ENCODE results near the gene PLXDC1.

The PLXDC1 gene

DNA sequence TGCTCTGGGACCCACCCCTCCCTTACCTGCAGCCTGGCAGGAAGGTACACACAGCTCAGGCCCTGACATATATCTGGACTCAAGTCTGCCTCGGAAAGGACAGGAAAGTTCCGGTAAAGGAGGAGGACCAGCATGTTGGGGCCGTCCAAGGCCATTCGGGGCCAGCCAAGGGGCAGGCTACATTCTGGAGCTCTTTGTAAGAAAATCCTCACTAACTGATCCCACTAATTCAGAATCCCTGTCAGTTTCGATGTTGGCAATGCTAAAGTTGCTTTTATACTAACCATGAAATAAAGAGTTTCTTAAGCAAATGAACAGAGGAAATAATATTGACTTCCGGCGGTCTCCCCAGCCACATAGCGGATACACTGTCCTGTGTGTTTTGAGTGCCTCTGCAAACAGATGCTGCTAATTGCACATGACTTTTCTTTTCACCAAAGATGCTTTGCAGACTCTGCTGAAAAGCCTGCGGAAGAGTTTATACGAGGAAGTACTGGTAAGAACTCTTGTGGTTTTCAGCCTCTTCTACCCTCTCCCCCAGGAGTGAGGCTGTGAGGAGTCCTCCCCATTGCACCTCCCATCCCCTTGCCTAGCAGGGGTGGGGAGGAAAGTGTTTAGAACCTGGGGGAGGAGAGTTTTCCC, 54.8 kb downstream of the PLXDC1 start:
- DNase-seq (ENCODE audit: low read depth): no peak

GRCh38 chr17:39095309-39095686, 56.1 kb downstream of the PLXDC1 start:
- no peak for DNase-seq (ENCODE audit: low read depth)

- DNase-seq (ENCODE audit: low read depth): no peak
These were observed 56.7 kb downstream of the PLXDC1 start for GRCh38 chr17:39094607-39095308.

GRCh38 chr17:39092692-39093230, 58.7 kb downstream of the PLXDC1 start:
- DNase-seq (ENCODE audit: low read depth): no peak

- DNase-seq (ENCODE audit: low read depth): no peak
These were observed 60.4 kb downstream of the PLXDC1 start for GRCh38 chr17:39090908-39091665.

DNA sequence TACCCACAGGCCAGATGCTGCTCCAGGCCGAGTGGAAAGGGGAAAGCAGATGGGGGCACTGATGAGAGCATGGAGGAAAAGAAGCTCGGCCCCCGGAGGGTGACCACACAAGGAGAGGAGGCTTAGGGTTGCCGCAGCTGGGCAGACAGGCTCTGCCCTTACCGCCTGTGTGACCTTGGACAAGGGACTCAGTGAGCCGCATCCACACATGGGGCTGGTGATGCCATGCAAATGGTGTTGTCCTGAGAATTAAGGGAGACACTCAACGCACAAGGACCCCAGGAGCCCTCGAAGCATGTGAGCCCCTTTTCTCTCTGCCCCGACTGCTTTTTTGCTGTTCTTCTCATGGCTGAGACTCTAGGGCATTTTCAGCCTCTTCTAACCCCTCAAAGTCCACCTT, 61.0 kb downstream of the PLXDC1 start:
- no peak for DNase-seq (ENCODE audit: low read depth)

GRCh38 chr17:39084558-39084957, 66.9 kb downstream of the PLXDC1 start:
- no peak for DNase-seq (ENCODE audit: low read depth)

DNA sequence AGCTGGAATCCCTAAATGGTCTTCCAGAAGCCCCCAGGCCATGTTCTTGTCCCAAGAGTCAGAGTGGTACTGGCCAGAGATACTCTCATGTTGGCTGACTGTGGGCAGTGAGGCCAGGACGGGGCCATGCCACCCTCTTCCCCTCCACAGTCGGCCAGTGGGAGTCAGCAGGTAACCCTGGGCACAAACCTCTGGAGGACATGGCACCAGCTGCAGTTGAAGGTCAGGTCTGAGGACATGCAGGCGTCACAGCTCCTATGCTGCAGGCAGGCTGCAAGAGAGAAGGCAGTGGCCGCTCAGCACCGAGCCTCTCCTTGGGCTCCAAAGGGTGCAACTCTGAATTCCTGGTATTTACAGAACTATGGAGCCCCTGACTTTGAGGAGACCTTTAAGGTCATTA, 68.2 kb downstream of the PLXDC1 start:
- DNase-seq (ENCODE audit: low read depth): no peak

DNA sequence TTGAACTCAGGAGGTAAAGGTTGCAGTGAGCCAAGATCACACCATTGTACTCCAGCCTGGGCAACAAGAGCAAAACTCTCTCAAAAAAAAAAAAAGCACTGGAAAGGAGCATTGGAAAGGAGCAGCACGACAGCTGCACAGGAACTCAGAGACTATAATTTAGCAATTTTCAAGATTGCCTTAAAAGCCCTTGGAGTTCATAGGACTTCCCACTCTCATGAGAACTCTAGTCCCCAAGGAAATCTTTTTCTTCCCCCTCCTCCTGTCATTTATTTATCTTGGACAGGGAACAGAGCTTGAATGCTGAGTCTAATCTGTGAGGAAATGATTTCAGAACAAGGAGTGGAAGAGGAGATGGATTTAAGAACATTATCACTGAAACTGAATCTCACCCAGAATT, 69.0 kb downstream of the PLXDC1 start:
- no peak for DNase-seq (ENCODE audit: low read depth)

DNA sequence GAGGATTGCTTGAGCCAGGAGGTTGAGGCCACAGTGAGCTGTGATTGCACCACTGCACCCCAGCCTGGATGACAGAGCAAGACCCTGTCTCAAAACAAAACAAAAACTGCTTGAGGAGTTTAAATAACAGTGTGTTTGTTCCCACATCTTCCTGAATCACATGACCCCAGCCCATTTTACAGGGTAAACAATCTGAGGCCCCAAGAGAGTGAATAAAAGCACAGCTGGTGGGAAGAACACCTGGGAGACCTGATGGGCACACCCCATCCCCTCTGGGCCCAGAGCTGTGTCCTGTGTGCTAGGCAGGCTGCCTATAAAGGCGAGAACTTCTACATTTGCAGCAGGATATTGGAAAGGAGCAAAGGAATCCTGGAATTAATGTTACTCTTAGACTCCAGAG, 69.6 kb downstream of the PLXDC1 start:
- DNase-seq (ENCODE audit: low read depth): no peak

DNA sequence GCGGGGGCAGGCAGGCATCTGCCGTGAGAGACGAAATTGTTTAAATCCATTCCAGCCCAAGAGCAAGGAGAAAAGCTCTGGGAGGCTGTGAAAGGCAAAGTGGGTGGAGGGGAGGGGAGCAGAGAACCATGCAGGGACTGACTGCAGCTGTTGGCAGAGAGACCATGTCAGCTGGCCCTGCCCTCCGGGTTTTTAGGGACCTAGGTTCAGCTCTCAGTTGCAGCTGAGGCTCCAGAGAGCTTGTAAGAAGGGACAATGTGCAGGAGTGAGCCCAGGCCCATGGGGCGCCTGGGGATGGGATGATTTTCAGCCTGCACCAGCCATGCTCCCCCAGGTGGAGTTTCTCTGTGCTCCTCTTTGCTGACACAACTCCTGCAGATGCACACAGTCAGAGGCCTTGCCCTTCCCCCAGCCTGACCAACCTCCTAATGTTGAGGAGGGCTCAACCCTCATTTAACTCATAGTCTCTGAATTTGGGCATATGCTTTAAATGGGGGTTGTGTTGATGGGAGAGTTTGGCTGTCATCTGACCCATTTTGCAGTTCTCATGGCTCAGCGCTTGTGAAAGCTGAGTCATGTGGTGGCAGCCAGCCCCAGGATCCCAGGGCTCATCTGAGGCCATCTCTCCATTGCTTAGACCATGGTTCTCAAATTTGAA, 70.9 kb downstream of the PLXDC1 start:
- DNase-seq (ENCODE audit: low read depth): no peak

- DNase-seq (ENCODE audit: low read depth): no peak
These were observed 71.6 kb downstream of the PLXDC1 start for GRCh38 chr17:39079836-39080235.

DNA sequence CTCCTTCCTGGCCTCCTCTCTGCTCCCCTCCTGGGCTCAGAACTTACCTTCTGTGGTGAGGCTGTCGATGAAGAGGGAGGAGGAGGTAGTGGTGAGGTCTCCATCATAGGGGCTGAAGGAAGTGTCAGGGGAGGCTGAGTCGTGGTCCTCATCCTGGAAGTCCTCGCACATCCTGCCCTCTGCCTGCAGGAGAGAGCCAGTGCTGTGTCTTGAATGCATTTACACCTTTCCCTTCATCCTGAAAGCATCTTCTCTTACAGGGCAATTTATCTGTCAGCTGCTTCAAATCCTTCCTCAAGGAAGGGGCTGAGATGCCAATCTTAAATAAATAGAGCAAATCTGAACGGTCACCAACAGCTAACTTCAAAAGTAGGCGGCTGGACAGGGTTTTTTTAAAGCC, 73.6 kb downstream of the PLXDC1 start:
- DNase-seq (ENCODE audit: low read depth): no peak

GRCh38 chr17:39077252-39077651, 74.2 kb downstream of the PLXDC1 start:
- DNase-seq (ENCODE audit: low read depth): no peak

- DNase-seq (ENCODE audit: low read depth): no peak
These were observed 76.8 kb downstream of the PLXDC1 start for GRCh38 chr17:39074676-39075075.

DNA sequence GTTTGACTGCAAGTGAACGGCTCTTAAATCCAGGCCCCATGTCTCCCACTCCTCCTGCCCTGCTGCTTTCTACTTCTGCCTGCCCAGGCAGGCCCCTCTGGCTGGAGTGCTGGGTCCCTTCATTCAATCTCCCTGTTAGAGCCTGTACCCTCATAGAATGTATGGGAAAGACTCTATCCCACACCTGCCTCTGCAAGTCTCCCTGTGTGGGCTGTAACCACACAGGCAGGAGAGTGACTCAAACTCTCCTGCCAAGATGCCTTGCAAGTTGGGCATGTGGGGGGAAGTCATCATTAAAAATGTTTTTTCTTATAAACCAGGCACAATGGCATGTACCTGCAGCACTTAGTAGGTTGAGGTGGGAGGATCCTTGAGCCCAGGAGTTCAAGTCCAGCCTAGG, 77.5 kb downstream of the PLXDC1 start:
- DNase-seq (ENCODE audit: low read depth): no peak

DNA sequence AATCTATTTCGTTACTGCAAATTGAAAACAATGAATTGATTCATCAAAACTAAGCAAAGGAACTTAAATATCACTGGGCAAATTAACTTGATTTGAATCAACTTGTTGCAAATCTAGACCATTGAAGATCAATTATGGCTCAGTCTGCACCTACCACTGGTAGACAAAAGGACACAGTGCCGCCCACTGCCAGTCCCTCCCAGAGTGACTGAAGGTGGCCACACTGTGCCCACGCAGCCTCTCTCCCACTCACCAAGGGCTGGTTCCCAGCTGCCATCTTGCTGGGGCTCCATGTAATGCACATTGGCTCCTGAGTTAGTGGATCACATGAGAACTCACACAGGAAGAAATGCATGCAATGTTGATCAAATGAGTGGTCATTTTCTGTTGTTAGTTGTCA, 78.1 kb downstream of the PLXDC1 start:
- no peak for DNase-seq (ENCODE audit: low read depth)

- no peak for DNase-seq (ENCODE audit: low read depth)
These were observed 79.9 kb downstream of the PLXDC1 start for GRCh38 chr17:39071573-39071972.

GRCh38 chr17:39069114-39069756, 82.2 kb downstream of the PLXDC1 start:
- DNase-seq (ENCODE audit: low read depth): no peak

DNA sequence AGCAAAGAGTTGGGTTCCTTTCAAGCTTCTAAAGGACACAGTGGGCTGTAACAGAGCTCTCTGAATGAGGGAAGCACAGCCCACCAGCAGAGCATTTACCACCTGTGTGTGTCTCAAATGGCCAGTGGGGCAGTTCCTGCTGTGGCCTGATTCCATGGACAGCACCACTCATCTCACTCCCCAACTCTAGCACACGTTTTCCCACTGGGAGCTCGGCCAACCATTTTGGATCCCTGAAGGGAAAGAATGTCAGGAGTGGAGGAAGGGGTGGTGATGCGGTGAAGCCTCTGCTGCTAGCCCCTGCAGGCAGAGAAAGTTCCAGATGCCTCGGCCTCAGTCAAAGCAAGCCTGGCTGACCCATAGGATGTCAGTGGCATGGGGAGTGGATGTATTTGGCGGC, 86.6 kb downstream of the PLXDC1 start:
- no peak for DNase-seq (ENCODE audit: low read depth)

GRCh38 chr17:39064374-39064773, 87.1 kb downstream of the PLXDC1 start:
- DNase-seq (ENCODE audit: low read depth): peak; percentile 62

GRCh38 chr17:39063681-39064069, 87.8 kb downstream of the PLXDC1 start:
- no peak for DNase-seq (ENCODE audit: low read depth)
